H9 (cell line): ENCODE measurements around the gene ADARB2. TPM values are rescaled to one million over a fixed set of nuclear protein-coding genes. Genes with fewer than 3 reads are reported as not detected.
A peak's percentile ranks its signal among the peaks of the same experiment; 100 is the strongest.

Source experiments
- DNase-seq: peaks from one replicate; pipeline ENCODE4 v3.0.0-alpha.2; 2017
- H2AFZ ChIP-seq: one replicate; pipeline ENCODE4 v1.6.1; 2013; ENCODE audit warnings: mild to moderate bottlenecking, low read length, control low read depth, moderate library complexity
- H2AK5ac ChIP-seq: 2 replicates; pipeline ENCODE4 v1.6.1; 2013; ENCODE audit warnings: low read length, control low read depth, mixed read lengths; ENCODE audit not compliant: insufficient read length
- H2BK120ac ChIP-seq: one replicate; pipeline ENCODE4 v1.6.1; 2013; ENCODE audit warnings: low read depth, mild to moderate bottlenecking, low read length, control low read depth, inconsistent platforms; ENCODE audit not compliant: poor library complexity, severe bottlenecking
- H2BK12ac ChIP-seq: 2 replicates; pipeline ENCODE4 v1.6.1; 2013; ENCODE audit warnings: low read length, control low read depth, mixed read lengths, low read depth; ENCODE audit not compliant: insufficient read length
- H2BK15ac ChIP-seq: 2 replicates; pipeline ENCODE4 v1.6.1; 2013; ENCODE audit warnings: low read depth, low read length, control low read depth
- H2BK20ac ChIP-seq: one replicate; pipeline ENCODE4 v1.6.1; 2013; ENCODE audit warnings: low read depth, mild to moderate bottlenecking, low read length, control low read depth, inconsistent platforms; ENCODE audit not compliant: poor library complexity, severe bottlenecking
- H2BK5ac ChIP-seq: 2 replicates; pipeline ENCODE4 v1.6.1; 2013; ENCODE audit warnings: low read length, control low read depth, mixed read lengths; ENCODE audit not compliant: insufficient read length
- H3K14ac ChIP-seq: 2 replicates; pipeline ENCODE4 v1.6.1; 2013; ENCODE audit warnings: low read length, control low read depth; ENCODE audit not compliant: insufficient read depth
- H3K18ac ChIP-seq: 2 replicates; pipeline ENCODE4 v1.6.1; 2013; ENCODE audit warnings: low read depth, mild to moderate bottlenecking, mixed read lengths, low read length, control low read depth; ENCODE audit not compliant: insufficient read length
- H3K23ac ChIP-seq: 2 replicates; pipeline ENCODE4 v1.6.1; 2013; ENCODE audit warnings: low read length, control low read depth, mixed read lengths, low read depth; ENCODE audit not compliant: insufficient read length
- H3K23me2 ChIP-seq: 2 replicates; pipeline ENCODE4 v1.6.1; 2013; ENCODE audit warnings: low read depth, mild to moderate bottlenecking, mixed read lengths, low read length, control low read depth; ENCODE audit not compliant: insufficient read length, poor library complexity, severe bottlenecking
- H3K27ac ChIP-seq: 2 replicates; pipeline ENCODE4 v1.5.1; 2013; ENCODE audit warnings: low read length, control low read depth, mixed read lengths, low read depth; ENCODE audit not compliant: insufficient read length
- H3K27me3 ChIP-seq: 2 replicates; pipeline ENCODE4 v1.6.1; 2013; ENCODE audit warnings: low read length, control low read depth, inconsistent platforms; ENCODE audit not compliant: insufficient read depth
- H3K4ac ChIP-seq: 2 replicates; pipeline ENCODE4 v1.6.1; 2013; ENCODE audit warnings: low read depth, mild to moderate bottlenecking, control low read depth, inconsistent platforms, low read length, moderate library complexity
- H3K4me1 ChIP-seq: 2 replicates; pipeline ENCODE4 v1.6.1; 2013; ENCODE audit warnings: low read length, control low read depth, inconsistent platforms; ENCODE audit not compliant: insufficient read depth
- H3K4me2 ChIP-seq: 2 replicates; pipeline ENCODE4 v1.6.1; 2013; ENCODE audit warnings: low read length, control low read depth, mixed read lengths; ENCODE audit not compliant: insufficient read length, insufficient read depth
- H3K56ac ChIP-seq: 2 replicates; pipeline ENCODE4 v1.6.1; 2013; ENCODE audit warnings: low read depth, mild to moderate bottlenecking, mixed read lengths, low read length, control low read depth; ENCODE audit not compliant: insufficient read length
- H3K79me1 ChIP-seq: 2 replicates; pipeline ENCODE4 v1.6.1; 2013; ENCODE audit warnings: low read depth, mild to moderate bottlenecking, moderate library complexity, low read length, control low read depth, inconsistent platforms; ENCODE audit not compliant: insufficient read depth, poor library complexity, severe bottlenecking
- H3K79me2 ChIP-seq: 2 replicates; pipeline ENCODE4 v1.6.1; 2013; ENCODE audit warnings: low read length, control low read depth, inconsistent platforms; ENCODE audit not compliant: insufficient read depth
- H3K9ac ChIP-seq: 2 replicates; pipeline ENCODE4 v1.6.1; 2013; ENCODE audit warnings: low read length, control low read depth, mixed read lengths; ENCODE audit not compliant: insufficient read length; ENCODE audit errors: extremely low read depth
- H3K9me3 ChIP-seq: one replicate; pipeline ENCODE4 v1.6.1; 2013; ENCODE audit warnings: low read depth, low read length, inconsistent platforms; ENCODE audit not compliant: control insufficient read depth
- H3T11ph ChIP-seq: one replicate; pipeline ENCODE4 v1.6.1; 2013; ENCODE audit warnings: mild to moderate bottlenecking, low read length, control low read depth, inconsistent platforms
- H4K20me1 ChIP-seq: one replicate; pipeline ENCODE4 v1.6.1; 2013; ENCODE audit not compliant: control insufficient read depth, insufficient read length, insufficient read depth
- H4K5ac ChIP-seq: 2 replicates; pipeline ENCODE4 v1.6.1; 2013; ENCODE audit warnings: low read depth, mild to moderate bottlenecking, mixed read lengths, low read length, control low read depth; ENCODE audit not compliant: insufficient read length
- H4K8ac ChIP-seq: replicated peaks from 2 replicates; pipeline ENCODE4 v1.6.1; 2013; ENCODE audit warnings: low read length, control low read depth, mixed read lengths, low read depth; ENCODE audit not compliant: insufficient read length
- H4K91ac ChIP-seq: 2 replicates; pipeline ENCODE4 v1.6.1; 2013; ENCODE audit warnings: low read depth, mild to moderate bottlenecking, moderate library complexity, mixed read lengths, low read length, control low read depth; ENCODE audit not compliant: insufficient read length
- H3K27ac Mint-ChIP-seq, 3 experiments: 2 replicates in 2 of 3; 3 replicates in 1 of 3; pipeline ENCODE4 v1.8.0; 2020 to 2021; ENCODE audit warnings: mixed read lengths in 3 of 3, mild to moderate bottlenecking in 1 of 3, moderate library complexity in 1 of 3
- H3K27me3 Mint-ChIP-seq: 2 replicates; pipeline ENCODE4 v1.8.0; 2021; ENCODE audit warnings: low read depth, mild to moderate bottlenecking, moderate library complexity, mixed read lengths
- H3K36me3 Mint-ChIP-seq, 3 experiments: 2 replicates in 2 of 3; 3 replicates in 1 of 3; pipeline ENCODE4 v1.8.0; 2020 to 2021; ENCODE audit warnings: low read depth in 3 of 3, mixed read lengths in 3 of 3; ENCODE audit not compliant: insufficient read depth in 1 of 3
- H3K4me1 Mint-ChIP-seq, 2 experiments: 2 replicates each; pipeline ENCODE4 v1.8.0; 2020; ENCODE audit warnings: mixed read lengths in 2 of 2
- H3K4me3 Mint-ChIP-seq, 2 experiments: 2 replicates in 1 of 2; 3 replicates in 1 of 2; pipeline ENCODE4 v1.8.0; 2020 to 2021; ENCODE audit warnings: mild to moderate bottlenecking in 2 of 2, mixed read lengths in 2 of 2, moderate library complexity in 1 of 2
- H3K9me3 Mint-ChIP-seq, 2 experiments: 2 replicates in 1 of 2; 3 replicates in 1 of 2; pipeline ENCODE4 v1.8.0; 2020; ENCODE audit warnings: mild to moderate bottlenecking in 2 of 2, mixed read lengths in 2 of 2, moderate library complexity in 1 of 2
- WGBS: extraction: QIAGEN DNeasy Blood & Tissue Kit; methylation state at CpG from one replicate; pipeline ENCODE4 v1.1.7; 2013; ENCODE audit warnings: missing lambda C conversion rate, low lambda C conversion rate, mixed read lengths; ENCODE audit not compliant: insufficient read length; ENCODE audit errors: extremely low coverage; 5-methylcytosine and 5-hydroxymethylcytosine counted together
- total RNA-seq: library from RNA; stranded (reverse); gene quantifications from 2 replicates; pipeline ENCODE4 v1.2.1, GENCODE V29; 2021
- TF ChIP-seq, protein P1 (sequence below): fragments of 200-600 bp; sonication (generic); conservative IDR thresholded peaks from 3 replicates; pipeline ENCODE4 v1.8.0; 2021; ENCODE audit warnings: antibody characterized with exemption, mild to moderate bottlenecking

Gene ADARB2
- total RNA-seq, 1 experiment from 2014 or later = 0.87 TPM

- Histone ChIP-seq H4K8ac (no peak overlapping the region), H3K23ac (no peak overlapping the region), H2BK5ac (no peak overlapping the region), H2BK12ac (no peak overlapping the region), H3K9ac (no peak overlapping the region), H3K4me1 (0 out of 2 replicates have a peak, but pooled peaks cover 2% of the 10 kb centered on the region), H2BK120ac (no peak overlapping the region), H3T11ph (no peak overlapping the region), H3K79me1 (no peaks in the 10 kb centered on the region), H3K79me2 (no peaks in the 10 kb centered on the region), H4K5ac (no peak overlapping the region), H3K4ac (no peak overlapping the region), H3K14ac (peak overlapping the region; percentile 70), H2AK5ac (no peak overlapping the region), H3K27me3 (no peaks in the 10 kb centered on the region), H4K20me1 (no peaks in the 10 kb centered on the region), H3K4me2 (no peak overlapping the region), H3K18ac (no peak overlapping the region), H4K91ac (no peak overlapping the region), H3K56ac (no peak overlapping the region), H3K9me3 (no peaks in the 10 kb centered on the region), H2BK15ac (no peak overlapping the region), H2BK20ac (no peak overlapping the region), H3K23me2 (no peaks in the 10 kb centered on the region), H3K27ac (no peak overlapping the region), H2AFZ (no peak overlapping the region)
- no peak for DNase-seq
- H3K9me3 Mint-ChIP-seq = no peaks in the 10 kb centered on the region
- peaks cover 12% of the 10 kb centered on the region in 2 experiments for H3K4me1 Mint-ChIP-seq
- no peaks in the 10 kb centered on the region; a peak in 1 of 7 replicates for H3K36me3 Mint-ChIP-seq
- no peak overlapping the region for H3K4me3 Mint-ChIP-seq
- peak overlapping the region in 1 of 3 experiments; percentile 62; a peak in 1 of 7 replicates for H3K27ac Mint-ChIP-seq
- no CpG with 5 or more reads among the region's 19 CpGs for WGBS
- TF ChIP-seq, protein P1, sequence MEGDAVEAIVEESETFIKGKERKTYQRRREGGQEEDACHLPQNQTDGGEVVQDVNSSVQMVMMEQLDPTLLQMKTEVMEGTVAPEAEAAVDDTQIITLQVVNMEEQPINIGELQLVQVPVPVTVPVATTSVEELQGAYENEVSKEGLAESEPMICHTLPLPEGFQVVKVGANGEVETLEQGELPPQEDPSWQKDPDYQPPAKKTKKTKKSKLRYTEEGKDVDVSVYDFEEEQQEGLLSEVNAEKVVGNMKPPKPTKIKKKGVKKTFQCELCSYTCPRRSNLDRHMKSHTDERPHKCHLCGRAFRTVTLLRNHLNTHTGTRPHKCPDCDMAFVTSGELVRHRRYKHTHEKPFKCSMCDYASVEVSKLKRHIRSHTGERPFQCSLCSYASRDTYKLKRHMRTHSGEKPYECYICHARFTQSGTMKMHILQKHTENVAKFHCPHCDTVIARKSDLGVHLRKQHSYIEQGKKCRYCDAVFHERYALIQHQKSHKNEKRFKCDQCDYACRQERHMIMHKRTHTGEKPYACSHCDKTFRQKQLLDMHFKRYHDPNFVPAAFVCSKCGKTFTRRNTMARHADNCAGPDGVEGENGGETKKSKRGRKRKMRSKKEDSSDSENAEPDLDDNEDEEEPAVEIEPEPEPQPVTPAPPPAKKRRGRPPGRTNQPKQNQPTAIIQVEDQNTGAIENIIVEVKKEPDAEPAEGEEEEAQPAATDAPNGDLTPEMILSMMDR = no peak
- peaks cover 5% of the 10 kb centered on the region; the same call in 1 of the 2 replicates for H3K27me3 Mint-ChIP-seq
Measured at GRCh38 chr10:1465418-1465911, 271.9 kb downstream of the ADARB2 start.
